Measurements from ENCODE around the gene CHRNB4.

GRCh38 chr15:78618490-78618934 lies 22.5 kb downstream of the CHRNB4 start:
- TF ChIP-seq CEBPB (IDR thresholded peaks at IDR 0.05; ENCODE audit: borderline replicate concordance in 1 of 2, low read depth in 2 of 2, low read length in 2 of 2): no peak
- no peak for TF ChIP-seq NRF1 (conservative IDR thresholded peaks at IDR 0.05; ENCODE audit: low read depth, low read length)
- TF ChIP-seq USF2 (IDR thresholded peaks at IDR 0.05; ENCODE audit: borderline replicate concordance, low read depth, low read length): no peak
- TF ChIP-seq POLR2A (IDR thresholded peaks at IDR 0.05; ENCODE audit: low read depth, low read length): no peak
- no peak for TF ChIP-seq ZNF274 (IDR thresholded peaks at IDR 0.05; ENCODE audit: insufficient read depth, insufficient read length)
